DOHH2 (cell line): ENCODE results near the gene CAMK2D.

Source experiments
- H3F3A ChIP-seq: fragments of 200-600 bp; sonication (generic), shearing (Covaris generic); 2 replicates; pipeline ENCODE4 v1.6.0; 2016; ENCODE audit warnings: antibody characterized with exemption, mild to moderate bottlenecking; ENCODE audit not compliant: control insufficient read depth, insufficient read depth
- H3K27ac ChIP-seq: fragments of 200-600 bp; sonication (generic); 2 replicates; pipeline ENCODE4 v1.5.1; 2014; ENCODE audit warnings: low read depth, mild to moderate bottlenecking, low read length, moderate library complexity
- H3K27me3 ChIP-seq: fragments of 200-600 bp; sonication (generic); 2 replicates; pipeline ENCODE4 v1.6.1; 2014; ENCODE audit warnings: mild to moderate bottlenecking, low read length, mixed read lengths; ENCODE audit not compliant: control insufficient read depth
- H3K36me3 ChIP-seq: fragments of 200-600 bp; sonication (generic); 2 replicates; pipeline ENCODE4 v1.6.1; 2014; ENCODE audit warnings: mild to moderate bottlenecking, low read length, moderate library complexity, mixed read lengths; ENCODE audit not compliant: control insufficient read depth
- H3K4me1 ChIP-seq: fragments of 200-600 bp; sonication (generic); 2 replicates; pipeline ENCODE4 v1.6.1; 2014; ENCODE audit warnings: mild to moderate bottlenecking, low read length, mixed read lengths; ENCODE audit not compliant: control insufficient read depth
- H3K4me2 ChIP-seq: fragments of 200-600 bp; sonication (generic); 2 replicates; pipeline ENCODE4 v1.6.0; 2014; ENCODE audit warnings: mild to moderate bottlenecking, low read length, moderate library complexity
- H3K4me3 ChIP-seq: fragments of 200-600 bp; sonication (generic); 2 replicates; pipeline ENCODE4 v1.5.1; 2014; ENCODE audit warnings: mild to moderate bottlenecking, low read length, mixed read lengths
- H3K79me2 ChIP-seq: fragments of 200-600 bp; sonication (generic); 2 replicates; pipeline ENCODE4 v1.6.1; 2014; ENCODE audit warnings: mild to moderate bottlenecking, low read length, mixed read lengths; ENCODE audit not compliant: control insufficient read depth
- H3K9me2 ChIP-seq: fragments of 200-600 bp; sonication (generic); replicated peaks from 2 replicates; pipeline ENCODE4 v1.6.1; 2014; ENCODE audit warnings: mild to moderate bottlenecking, low read length, mixed read lengths; ENCODE audit not compliant: control insufficient read depth
- H3K9me3 ChIP-seq: fragments of 200-600 bp; sonication (generic); 2 replicates; pipeline ENCODE4 v1.6.1; 2014; ENCODE audit warnings: antibody characterized with exemption, low read length, mixed read lengths; ENCODE audit not compliant: control insufficient read depth, insufficient read depth
- H4K20me1 ChIP-seq: fragments of 200-600 bp; sonication (generic); 2 replicates; pipeline ENCODE4 v1.6.0; 2014; ENCODE audit warnings: low read depth, mild to moderate bottlenecking, antibody characterized with exemption, low read length, moderate library complexity; ENCODE audit not compliant: control insufficient read depth, insufficient read depth
- CTCF ChIP-seq: fragments of 200-600 bp; sonication (generic); IDR thresholded peaks from one replicate; pipeline ENCODE4 v1.5.1; 2014; ENCODE audit warnings: antibody characterized with exemption, mild to moderate bottlenecking, low read depth, low read length; ENCODE audit not compliant: poor library complexity, severe bottlenecking
- EZH2phosphoT487 ChIP-seq: fragments of 200-600 bp; sonication (generic); IDR thresholded peaks from 2 replicates; pipeline ENCODE4 v1.6.1; 2017; ENCODE audit warnings: borderline replicate concordance, mild to moderate bottlenecking, antibody characterized with exemption, low read length, moderate library complexity, mixed read lengths

CAMK2D gene

GRCh38 chr4:113433536-113434246, 327.8 kb downstream of the CAMK2D start:
- H4K20me1 ChIP-seq, result no peaks in the 10 kb centered on the region
- H3F3A ChIP-seq, result no peaks in the 10 kb centered on the region
- H3K79me2 ChIP-seq, result no peaks in the 10 kb centered on the region
- TF ChIP-seq CTCF (no peak), EZH2phosphoT487 (no peak)
- no peak overlapping the region for H3K27ac ChIP-seq
- H3K27me3 ChIP-seq, result no peaks in the 10 kb centered on the region
- H3K4me1 ChIP-seq, result peaks cover 7% of the 10 kb centered on the region
- no peaks in the 10 kb centered on the region for H3K9me3 ChIP-seq
- no peak overlapping the region for H3K4me2 ChIP-seq
- H3K36me3 ChIP-seq, result no peaks in the 10 kb centered on the region
- H3K4me3 ChIP-seq, result no peak overlapping the region
- no peaks in the 10 kb centered on the region for H3K9me2 ChIP-seq

DNA sequence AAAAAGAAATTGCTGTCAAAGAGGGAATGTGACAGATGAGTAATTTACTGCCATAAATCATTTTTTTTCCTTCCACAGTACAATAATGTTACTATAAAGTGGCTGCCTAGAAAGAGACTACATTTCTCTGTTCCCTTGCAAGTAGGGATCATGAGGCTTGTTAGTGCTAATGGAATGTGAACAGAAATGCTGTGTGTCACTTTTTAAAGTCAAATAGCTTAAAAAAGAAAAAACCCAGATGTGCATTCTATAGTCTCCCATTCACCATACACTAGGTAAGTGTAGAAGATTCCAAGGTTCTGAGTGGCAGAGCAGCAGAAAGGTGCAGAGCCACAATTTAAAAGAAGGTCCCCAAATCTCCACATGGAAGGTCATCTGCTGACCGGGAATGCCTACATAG, 328.4 kb downstream of the CAMK2D start:
- H3K27me3 ChIP-seq, result no peaks in the 10 kb centered on the region
- H3K27ac ChIP-seq, result no peak overlapping the region
- H3K36me3 ChIP-seq, result no peaks in the 10 kb centered on the region
- H3K79me2 ChIP-seq, result no peaks in the 10 kb centered on the region
- no peaks in the 10 kb centered on the region for H3K9me2 ChIP-seq
- no peak for TF ChIP-seq EZH2phosphoT487
- TF ChIP-seq CTCF, result no peak
- no peaks in the 10 kb centered on the region for H3K9me3 ChIP-seq
- H3K4me1 ChIP-seq, result peaks cover 7% of the 10 kb centered on the region
- H4K20me1 ChIP-seq, result no peaks in the 10 kb centered on the region
- H3K4me3 ChIP-seq, result no peak overlapping the region
- no peaks in the 10 kb centered on the region for H3F3A ChIP-seq
- H3K4me2 ChIP-seq, result no peak overlapping the region

- H3K27ac ChIP-seq, result no peak overlapping the region
- no peaks in the 10 kb centered on the region for H3K9me2 ChIP-seq
- no peaks in the 10 kb centered on the region for H4K20me1 ChIP-seq
- H3K4me1 ChIP-seq, result no peaks in the 10 kb centered on the region
- H3K4me3 ChIP-seq, result no peak overlapping the region
- H3K79me2 ChIP-seq, result no peaks in the 10 kb centered on the region
- H3K9me3 ChIP-seq, result peaks cover 3% of the 10 kb centered on the region; the same call in 1 of the 2 replicates
- no peaks in the 10 kb centered on the region for H3F3A ChIP-seq
- TF ChIP-seq CTCF, result no peak
- TF ChIP-seq EZH2phosphoT487, result no peak
- H3K4me2 ChIP-seq, result no peak overlapping the region
- H3K36me3 ChIP-seq, result no peaks in the 10 kb centered on the region
- H3K27me3 ChIP-seq, result no peaks in the 10 kb centered on the region
Measured at GRCh38 chr4:113423631-113424030, 337.9 kb downstream of the CAMK2D start.
